Stimulated activated CD4-positive, alpha-beta T cell treated with anti-CD3 and anti-CD28 coated beads, Interleukin-15, amount 100 ng/mL, for 48 hours (primary cell): ENCODE data around the gene CCBE1.
"Not testable (repeated sequence)": the region's sequence is repeated elsewhere in the genome, so short reads cannot be mapped to it uniquely, and the experiment has no call there.

ENCODE experiments used
- DNase-seq, 2 donors: peaks; one replicate each; pipeline ENCODE4 v3.0.0-alpha.2; 2020; ENCODE audit warnings: low read depth in 2 of 2

Gene CCBE1

GRCh38 chr18:59656373-59656887 is 40.8 kb downstream of the CCBE1 start:
- DNase-seq = no peak

DNA sequence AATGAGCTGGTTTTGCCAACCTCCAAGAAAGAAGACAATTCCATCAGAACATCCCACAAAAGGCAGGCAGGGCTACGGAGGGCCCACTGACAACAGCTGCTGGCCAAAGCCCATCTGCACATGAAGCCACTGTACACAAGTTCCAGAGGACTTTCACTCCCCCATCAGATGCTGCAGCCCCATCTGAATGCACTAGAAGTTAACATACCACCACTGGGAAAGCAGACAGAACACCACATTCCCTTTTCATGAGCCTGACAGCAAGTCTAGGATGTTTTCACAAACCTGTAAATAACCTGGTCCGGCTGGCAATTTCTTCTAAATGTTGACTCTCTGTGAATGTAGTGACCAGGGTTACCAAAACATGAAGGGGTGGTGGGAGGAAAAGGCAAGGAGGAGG is 41.5 kb downstream of the CCBE1 start:
- no peak for DNase-seq

- no peak for DNase-seq
Measured at GRCh38 chr18:59651071-59651470, 46.2 kb downstream of the CCBE1 start.

DNA sequence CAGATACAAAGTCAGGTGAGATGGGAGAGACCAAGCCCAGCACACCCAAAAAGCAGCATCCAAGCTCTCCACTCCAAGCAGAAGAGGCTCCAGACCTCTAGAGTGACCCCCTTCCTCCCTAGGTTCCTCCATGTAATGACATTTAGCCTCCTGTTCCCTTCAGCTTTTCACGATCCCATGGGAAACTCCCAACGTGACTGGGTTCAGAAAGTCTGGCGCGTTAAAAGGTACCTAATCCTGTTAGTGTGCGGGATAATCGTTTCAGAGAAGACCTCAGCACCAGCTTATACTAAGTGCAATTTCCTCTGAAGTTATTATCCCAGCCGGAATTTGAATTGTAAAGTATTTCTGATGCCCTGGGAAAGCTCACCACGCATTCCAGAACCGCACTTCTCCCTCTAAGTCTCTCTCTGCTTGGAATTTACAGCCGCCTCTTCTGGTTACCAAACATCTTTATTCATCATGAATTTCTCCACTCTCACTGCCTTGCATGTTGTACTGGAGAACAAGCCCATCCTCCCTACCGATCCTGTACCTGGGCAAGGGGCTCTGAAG is 46.9 kb downstream of the CCBE1 start:
- no peak for DNase-seq

- no peak for DNase-seq
Measured at GRCh38 chr18:59649591-59649990, 47.6 kb downstream of the CCBE1 start.

- DNase-seq = not testable (repeated sequence)
Measured at GRCh38 chr18:59648469-59648868, 48.8 kb downstream of the CCBE1 start.

- DNase-seq = no peak
Measured at GRCh38 chr18:59646963-59647307, 50.3 kb downstream of the CCBE1 start.

- no peak for DNase-seq
Measured at GRCh38 chr18:59646228-59646962, 50.8 kb downstream of the CCBE1 start.

DNA sequence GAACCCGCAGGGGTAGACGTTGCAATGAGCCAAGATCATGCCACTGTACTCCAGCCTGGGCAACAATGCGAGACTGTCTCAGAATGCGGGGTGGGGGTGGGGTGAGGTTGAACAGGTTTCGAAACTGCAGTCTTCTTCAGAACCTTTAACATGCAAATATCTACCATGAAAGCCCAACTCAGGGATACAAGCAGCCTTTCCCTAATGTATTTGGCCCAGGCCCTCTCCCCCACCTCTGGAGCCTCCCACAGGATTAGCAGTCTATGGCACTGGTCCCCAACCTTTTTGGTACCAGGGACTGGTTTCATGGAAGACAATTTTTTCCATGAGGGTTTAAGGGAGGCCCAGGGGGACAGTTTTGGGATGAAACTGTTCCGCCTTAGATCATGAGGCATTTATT is 53.5 kb downstream of the CCBE1 start:
- DNase-seq = no peak

DNA sequence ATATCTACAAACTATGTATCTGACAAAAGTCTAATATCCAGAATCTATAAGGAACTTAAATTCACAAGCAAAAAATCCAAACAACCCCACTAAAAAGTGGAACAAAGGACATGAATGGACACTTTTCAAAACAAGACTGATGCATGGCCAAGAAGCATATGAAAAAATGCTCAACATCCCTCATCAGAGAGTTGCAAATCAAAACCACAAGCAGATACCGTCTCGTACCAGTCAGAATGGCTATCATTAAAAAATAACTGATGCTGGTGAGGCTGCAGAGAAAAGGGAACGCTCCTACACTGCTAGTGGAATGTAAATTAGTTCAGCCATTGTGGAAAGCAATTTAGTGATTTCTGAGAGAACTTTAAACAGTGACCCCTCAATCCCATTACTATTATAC is 56.5 kb downstream of the CCBE1 start:
- DNase-seq = no peak

DNA sequence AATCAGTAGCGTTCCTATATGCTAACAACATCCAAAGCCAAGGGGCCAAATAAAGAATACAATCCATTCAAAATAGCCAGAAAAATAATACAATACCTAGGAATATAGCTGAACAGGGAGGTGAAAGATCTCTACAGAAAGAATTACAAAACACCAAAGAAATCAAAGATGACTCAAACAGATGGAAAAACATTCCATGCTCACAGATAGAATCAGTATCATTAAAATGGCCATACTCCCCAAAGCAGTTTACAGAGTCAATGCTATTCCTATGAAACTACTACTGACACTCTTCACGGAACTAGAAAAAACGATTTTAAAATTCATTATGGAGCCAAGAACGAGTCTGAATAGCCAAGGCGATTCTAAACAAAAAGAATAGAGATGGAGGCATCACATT is 57.4 kb downstream of the CCBE1 start:
- DNase-seq = no peak

DNA sequence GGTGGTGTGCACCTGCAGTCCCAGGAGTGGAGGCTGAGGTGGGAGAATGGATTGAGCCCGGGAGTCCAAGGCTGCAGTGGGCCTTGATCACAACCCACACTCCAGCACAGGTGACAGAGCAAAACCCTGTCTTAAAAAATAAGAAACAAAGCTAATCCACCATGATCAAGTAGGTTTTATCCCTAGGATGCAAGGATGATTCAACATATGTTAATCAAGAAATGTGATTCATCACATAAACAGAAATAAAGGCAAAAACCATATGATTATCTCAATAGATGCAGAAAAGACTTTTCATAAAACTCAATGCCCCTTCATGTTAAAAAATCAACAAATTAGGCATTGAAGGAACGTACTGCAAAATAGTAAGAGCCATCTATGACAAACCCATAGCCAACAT is 58.1 kb downstream of the CCBE1 start:
- no peak for DNase-seq

GRCh38 chr18:59633961-59634485 is 63.2 kb downstream of the CCBE1 start:
- no peak for DNase-seq

GRCh38 chr18:59633317-59633716 is 63.9 kb downstream of the CCBE1 start:
- DNase-seq = no peak

- DNase-seq = no peak
Measured at GRCh38 chr18:59631583-59632181, 65.5 kb downstream of the CCBE1 start.

DNA sequence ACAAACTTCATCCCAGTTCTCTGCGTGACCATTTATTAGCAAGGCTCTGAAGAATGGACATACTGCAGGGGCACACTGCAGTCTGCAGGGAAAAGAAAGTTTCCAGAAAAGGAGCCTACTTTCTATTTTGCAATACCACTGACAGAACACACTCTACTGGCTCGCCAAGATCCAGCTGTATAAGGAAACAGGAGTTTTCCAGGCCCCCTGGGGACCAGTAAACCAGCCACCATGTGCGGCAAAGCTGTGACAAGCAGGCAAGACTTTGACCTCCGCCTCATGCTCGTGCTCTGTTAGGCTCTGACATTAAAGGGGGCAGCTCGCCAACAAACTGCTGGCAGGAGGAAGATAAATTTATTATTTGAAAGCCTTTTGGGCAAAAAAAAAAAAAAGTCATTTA is 67.3 kb downstream of the CCBE1 start:
- no peak for DNase-seq

- DNase-seq = no peak
Measured at GRCh38 chr18:59628995-59629394, 68.2 kb downstream of the CCBE1 start.

DNA sequence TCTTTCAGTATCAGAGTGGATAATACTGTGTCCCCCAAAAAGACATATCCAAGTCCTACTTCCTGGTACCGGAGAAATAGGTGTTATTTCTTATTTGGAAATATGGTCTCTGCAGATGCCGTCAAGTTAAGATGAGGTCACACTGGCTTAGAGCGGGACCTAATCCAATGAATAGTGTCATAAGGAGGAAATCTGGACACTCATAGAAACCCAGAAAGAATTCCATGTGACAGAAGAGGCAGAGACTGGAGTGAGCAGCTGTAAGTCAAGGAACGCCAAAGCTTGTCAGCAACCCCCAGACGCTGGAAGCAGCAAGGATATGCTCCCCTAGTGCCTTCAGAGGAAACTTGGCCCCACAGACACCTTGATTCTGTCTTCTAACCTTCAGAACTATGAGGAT is 69.8 kb downstream of the CCBE1 start:
- DNase-seq = no peak

DNA sequence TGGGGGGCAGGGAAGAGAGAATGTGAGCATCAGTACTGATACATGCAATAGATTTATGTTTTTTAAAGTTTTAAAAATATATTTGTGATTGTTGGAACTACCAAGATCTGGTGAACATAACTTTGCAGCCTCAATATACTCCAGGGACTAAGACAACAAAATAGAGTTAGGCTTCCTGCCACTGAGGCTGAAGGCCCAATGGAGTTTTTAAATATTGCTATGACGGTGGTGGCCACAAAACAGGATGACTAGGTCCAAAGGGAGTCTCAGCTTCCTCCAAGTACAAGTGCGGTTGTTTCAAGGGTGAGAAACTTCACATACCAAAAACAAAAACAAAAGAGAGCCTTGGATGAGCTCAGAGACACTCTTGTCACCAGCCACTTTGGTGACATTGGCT is 72.9 kb downstream of the CCBE1 start:
- DNase-seq = no peak

GRCh38 chr18:59623456-59624368 is 73.5 kb downstream of the CCBE1 start:
- no peak for DNase-seq

GRCh38 chr18:59621027-59621426 is 76.2 kb downstream of the CCBE1 start:
- DNase-seq = no peak

DNA sequence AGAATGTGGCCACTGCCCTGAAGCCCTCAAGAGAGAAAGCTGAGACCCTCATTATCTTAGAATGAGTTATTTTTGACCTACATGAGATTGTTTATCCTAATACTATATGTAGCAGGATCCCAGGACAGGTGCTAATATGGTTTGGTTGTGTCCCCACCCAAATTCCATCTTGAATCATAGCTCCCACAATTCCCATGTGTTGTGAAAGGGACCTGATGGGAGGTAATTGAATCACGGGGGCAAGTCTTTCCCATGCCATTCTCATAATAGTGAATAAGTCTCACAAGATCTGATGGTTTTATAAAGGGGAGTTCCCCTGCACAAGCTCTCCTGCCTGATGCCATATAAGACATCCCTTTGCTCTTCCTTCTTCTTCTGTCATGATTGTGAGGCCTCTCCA is 76.8 kb downstream of the CCBE1 start:
- DNase-seq = no peak
